Upper lobe of left lung (tissue), 6 donors: ENCODE data around the gene ATP10A. TPM values are rescaled to one million over a fixed set of nuclear protein-coding genes. Genes with fewer than 3 reads are reported as not detected.

Source experiments
- ATAC-seq, 2 donors: fragments of 200-7000 bp; cut with Tn5 transposase; one replicate each; pipeline ENCODE4 v1.9.1; 2022; ENCODE audit warnings: mild to moderate bottlenecking in 2 of 2, moderate library complexity in 2 of 2; ENCODE audit not compliant: low FRiP score in 2 of 2
- DNase-seq, 2 donors: peaks; one replicate each; pipeline ENCODE4 v3.0.0-alpha.2; 2019 to 2020
- H3K27ac ChIP-seq, 4 donors: fragments of 200-600 bp; sonication (generic); one replicate each; pipeline ENCODE4 v1.5.1; 2016 to 2019
- H3K27me3 ChIP-seq, 4 donors: fragments of 200-600 bp; sonication (generic); one replicate each; pipeline ENCODE4 v1.5.1; 2017 to 2019
- H3K36me3 ChIP-seq, 4 donors: fragments of 200-600 bp; sonication (generic); one replicate each; pipeline ENCODE4 v1.5.1; 2016 to 2019
- H3K4me1 ChIP-seq, 4 donors: fragments of 200-600 bp; sonication (generic); one replicate each; pipeline ENCODE4 v1.5.1; 2018 to 2019
- H3K4me3 ChIP-seq, 4 donors: fragments of 200-600 bp; sonication (generic); one replicate each; pipeline ENCODE4 v1.5.1; 2017 to 2019; ENCODE audit warnings: mild to moderate bottlenecking in 2 of 4, moderate library complexity in 1 of 4
- H3K9me3 ChIP-seq, 4 donors: fragments of 200-600 bp; sonication (generic); one replicate each; pipeline ENCODE4 v1.5.1; 2018 to 2019
- EP300 ChIP-seq, 4 donors: sonication (generic); formaldehyde crosslinking; IDR thresholded peaks; one replicate each; pipeline ENCODE4 v1.5.1; 2017; ENCODE audit warnings: antibody characterized with exemption in 4 of 4, control low read depth in 2 of 4
- POLR2A ChIP-seq, 4 donors: fragments of 450-650 bp; IDR thresholded peaks; one replicate each; pipeline ENCODE4 v1.5.1; 2016 to 2017; ENCODE audit warnings: antibody characterized with exemption in 4 of 4, mild to moderate bottlenecking in 2 of 4
- POLR2AphosphoS5 ChIP-seq, 2 donors: sonication (generic); formaldehyde crosslinking; IDR thresholded peaks; one replicate each; pipeline ENCODE4 v1.5.1; 2017; ENCODE audit warnings: antibody characterized with exemption in 2 of 2
- WGBS, 2 donors: methylation state at CpG; one replicate each; pipeline ENCODE4 v1.1.5; 2017 to 2018; 5-methylcytosine and 5-hydroxymethylcytosine counted together
- total RNA-seq, 6 donors: library from RNA; depleted of rRNA in 4 of 6; stranded (reverse); fragments of >200 nt in 4 of 6; gene quantifications; one replicate each; pipeline versions ENCODE4 v1.1.0 to v1.2.1, GENCODE V29; 2016 to 2021
- TF ChIP-seq, protein P1 (sequence below), 6 experiments: fragments of 450-650 bp in 4 of 6; fragments of 200-600 bp in 2 of 6; sonication (generic) in 2 of 6; IDR thresholded peaks; one replicate each; pipeline ENCODE4 v1.5.1; 2016 to 2019; ENCODE audit warnings: antibody characterized with exemption in 6 of 6
- donor health status: DM: no; HTN: no; CAD: no; lungs with moderate emphysema.
- donor health status: DM: no; HTN: yes; CAD: no; lungs with severe emphysema.

ATP10A gene
- total RNA-seq, 6 donors from 2014 or later = 17.8 to 62.4 (median 32.3) TPM

DNA sequence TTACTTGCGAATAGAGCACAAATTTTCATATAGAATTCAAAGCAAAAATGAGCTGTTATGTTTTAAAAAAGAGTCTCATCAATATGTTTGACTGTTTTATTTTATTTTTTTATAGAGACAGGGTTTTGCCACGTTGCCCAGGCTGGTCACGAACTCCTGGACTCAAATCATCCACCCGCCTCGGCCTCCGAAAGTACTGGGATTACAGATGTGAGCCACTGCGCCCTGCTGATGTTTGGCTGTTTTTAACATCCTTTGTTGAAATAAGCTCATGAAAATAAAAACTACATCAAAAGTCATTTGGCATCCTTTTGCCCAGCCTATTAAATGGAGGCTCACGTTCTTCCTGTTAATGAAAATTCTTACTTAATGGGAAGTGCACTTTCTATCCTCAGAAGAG lies 154.7 kb downstream of the ATP10A start:
- ATAC-seq (no peak), DNase-seq (no peak)
- TF ChIP-seq EP300 (IDR thresholded peaks at IDR 0.05) (no peak), POLR2AphosphoS5 (IDR thresholded peaks at IDR 0.05) (no peak), POLR2A (IDR thresholded peaks at IDR 0.05) (no peak)
- TF ChIP-seq, protein P1, sequence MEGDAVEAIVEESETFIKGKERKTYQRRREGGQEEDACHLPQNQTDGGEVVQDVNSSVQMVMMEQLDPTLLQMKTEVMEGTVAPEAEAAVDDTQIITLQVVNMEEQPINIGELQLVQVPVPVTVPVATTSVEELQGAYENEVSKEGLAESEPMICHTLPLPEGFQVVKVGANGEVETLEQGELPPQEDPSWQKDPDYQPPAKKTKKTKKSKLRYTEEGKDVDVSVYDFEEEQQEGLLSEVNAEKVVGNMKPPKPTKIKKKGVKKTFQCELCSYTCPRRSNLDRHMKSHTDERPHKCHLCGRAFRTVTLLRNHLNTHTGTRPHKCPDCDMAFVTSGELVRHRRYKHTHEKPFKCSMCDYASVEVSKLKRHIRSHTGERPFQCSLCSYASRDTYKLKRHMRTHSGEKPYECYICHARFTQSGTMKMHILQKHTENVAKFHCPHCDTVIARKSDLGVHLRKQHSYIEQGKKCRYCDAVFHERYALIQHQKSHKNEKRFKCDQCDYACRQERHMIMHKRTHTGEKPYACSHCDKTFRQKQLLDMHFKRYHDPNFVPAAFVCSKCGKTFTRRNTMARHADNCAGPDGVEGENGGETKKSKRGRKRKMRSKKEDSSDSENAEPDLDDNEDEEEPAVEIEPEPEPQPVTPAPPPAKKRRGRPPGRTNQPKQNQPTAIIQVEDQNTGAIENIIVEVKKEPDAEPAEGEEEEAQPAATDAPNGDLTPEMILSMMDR (IDR thresholded peaks at IDR 0.05) = no peak
- Histone ChIP-seq H3K27me3 (no peaks in the 10 kb centered on the region), H3K4me1 (no peaks in the 10 kb centered on the region), H3K36me3 (peaks cover 0 to 3% (median 0%) of the 10 kb centered on the region in 4 donors), H3K27ac (no peak overlapping the region), H3K4me3 (no peak overlapping the region), H3K9me3 (no peaks in the 10 kb centered on the region)
- 91 to 93% methylated on average over 8 of the region's 8 CpGs for WGBS, 2 donors

DNA sequence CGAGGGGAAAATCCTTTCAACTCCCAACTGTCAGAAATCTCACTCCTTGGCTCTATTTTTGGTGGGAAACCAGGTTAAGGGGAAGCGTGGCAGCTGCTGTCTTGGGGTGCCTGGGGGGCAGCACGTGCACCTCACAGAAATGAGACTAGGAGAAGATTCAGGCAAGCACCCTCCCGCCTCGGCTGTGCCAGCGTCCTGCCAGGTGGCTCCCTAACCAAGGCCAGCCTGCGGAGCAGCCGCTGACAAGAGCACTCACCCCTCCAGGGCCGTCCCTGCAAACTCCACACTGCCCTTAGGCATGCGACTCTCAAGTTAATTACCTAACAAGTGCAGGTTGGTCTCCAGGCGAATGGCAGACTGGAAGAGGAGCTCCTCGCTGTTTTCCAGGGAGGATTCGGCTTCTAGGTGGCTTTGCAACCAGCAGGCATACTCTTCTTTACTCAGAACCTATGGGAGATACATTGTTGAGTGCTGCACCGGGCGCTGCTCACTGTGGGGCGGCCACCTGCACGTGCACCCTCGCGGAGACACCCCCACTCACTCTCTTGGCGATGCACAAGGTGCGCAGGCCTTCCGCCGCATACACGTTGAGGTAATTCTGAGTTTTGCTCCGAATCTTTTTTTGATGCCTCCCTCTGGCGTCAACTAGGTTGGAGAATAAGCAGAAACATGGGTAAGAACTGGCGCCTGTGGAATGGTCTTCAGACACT lies 155.3 kb downstream of the ATP10A start:
- ATAC-seq (no peak), DNase-seq (peak in 1 of 2 donors; percentile 54)
- TF ChIP-seq POLR2A (IDR thresholded peaks at IDR 0.05) = no peak

DNA sequence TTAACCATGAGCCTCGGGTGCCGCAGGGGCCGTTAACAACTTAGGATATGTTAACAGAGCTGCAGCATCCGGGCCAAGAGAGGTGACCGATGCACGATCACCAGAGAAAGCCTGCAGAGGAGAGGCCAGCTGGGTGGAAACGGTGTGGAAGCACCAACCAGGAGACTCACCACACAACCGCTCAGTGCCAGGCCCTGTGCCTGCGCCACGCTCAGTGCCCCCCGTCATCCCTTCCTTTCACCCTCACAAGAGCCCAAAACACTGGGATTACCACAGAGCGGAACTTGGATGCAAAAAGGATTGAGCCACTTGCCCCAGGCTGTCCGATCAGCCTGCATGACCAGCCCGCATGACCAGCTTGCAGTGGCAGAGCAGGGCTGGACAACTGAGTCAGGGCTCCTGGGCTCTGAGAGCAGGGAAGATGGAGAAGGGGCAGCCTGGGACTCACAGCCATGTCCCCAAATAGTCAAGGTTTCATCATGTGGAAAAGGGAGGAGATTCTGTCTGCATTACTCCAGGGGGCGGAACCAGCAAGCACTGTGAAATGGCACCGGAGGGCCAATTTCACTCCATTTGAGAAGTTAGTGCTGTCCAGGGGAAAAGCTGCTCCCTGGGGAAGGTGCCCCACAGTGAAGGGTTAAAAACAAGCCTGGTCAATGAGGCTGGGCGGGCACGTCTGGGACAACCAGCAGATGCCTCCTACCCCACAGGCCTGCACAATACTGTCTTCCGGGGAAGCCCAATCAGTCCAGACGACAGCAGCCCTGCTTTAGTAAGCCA lies 156.8 kb downstream of the ATP10A start:
- DNase-seq = peak in 1 of 2 donors; percentile 61
- WGBS, 2 donors = 78 to 91% methylated on average over 20 of the region's 20 CpGs

More for the DNA sequence above, 155.3 kb downstream of the ATP10A start:
- H3K27ac ChIP-seq = no peak overlapping the region
- H3K27me3 ChIP-seq = no peaks in the 10 kb centered on the region
- H3K36me3 ChIP-seq = no peaks in the 10 kb centered on the region
- H3K4me3 ChIP-seq = no peak overlapping the region
- WGBS, 2 donors = 80 to 88% methylated on average over 26 to 27 of the region's 27 CpGs
- H3K9me3 ChIP-seq = no peaks in the 10 kb centered on the region
- no peaks in the 10 kb centered on the region for H3K4me1 ChIP-seq

DNA sequence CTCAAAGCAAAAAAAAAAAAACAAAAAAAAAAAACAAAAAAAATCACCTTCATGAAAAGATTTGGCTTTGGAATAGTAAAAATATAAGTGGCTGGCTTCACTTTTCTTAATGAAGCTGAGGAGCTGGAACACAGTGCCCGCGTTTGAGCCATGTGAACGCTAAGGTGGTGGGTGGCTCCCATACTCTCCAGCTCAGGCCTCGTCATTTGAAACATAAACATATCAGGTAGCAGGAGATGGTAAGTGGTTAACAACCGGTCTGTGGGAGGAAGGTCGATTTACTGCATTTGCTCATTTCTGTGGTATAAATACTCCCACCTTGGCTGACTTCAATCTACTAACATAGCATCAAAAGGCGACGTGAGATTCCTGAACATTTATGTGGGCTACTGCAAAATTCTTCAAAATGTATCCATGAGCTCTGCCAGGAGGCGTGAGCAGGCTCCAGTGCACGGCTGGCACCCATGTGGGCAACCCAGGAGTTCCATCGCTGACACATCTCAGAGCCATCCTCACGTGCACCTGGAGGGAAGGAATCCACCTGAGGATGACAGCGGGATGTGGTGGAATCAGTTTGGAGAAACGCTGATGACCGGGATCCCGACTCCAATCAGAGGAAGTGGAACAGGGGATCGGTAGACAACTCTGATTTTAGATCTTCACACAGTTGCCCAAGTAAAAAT lies 157.6 kb downstream of the ATP10A start:
- ATAC-seq (no peak), DNase-seq (no peak)
- TF ChIP-seq POLR2A (IDR thresholded peaks at IDR 0.05) (no peak), POLR2AphosphoS5 (IDR thresholded peaks at IDR 0.05) (no peak), EP300 (IDR thresholded peaks at IDR 0.05) (no peak)
- TF ChIP-seq, protein P1 (IDR thresholded peaks at IDR 0.05) = no peak

More for the DNA sequence above, 156.8 kb downstream of the ATP10A start:
- Histone ChIP-seq H3K9me3 (no peaks in the 10 kb centered on the region), H3K4me1 (no peaks in the 10 kb centered on the region), H3K36me3 (no peaks in the 10 kb centered on the region), H3K27ac (no peak overlapping the region), H3K27me3 (no peaks in the 10 kb centered on the region), H3K4me3 (no peak overlapping the region)
- TF ChIP-seq, protein P1 (IDR thresholded peaks at IDR 0.05) = no peak
- TF ChIP-seq POLR2A (IDR thresholded peaks at IDR 0.05) = no peak
- TF ChIP-seq POLR2AphosphoS5 (IDR thresholded peaks at IDR 0.05) = no peak
- TF ChIP-seq EP300 (IDR thresholded peaks at IDR 0.05) = no peak
- no peak for ATAC-seq

DNA sequence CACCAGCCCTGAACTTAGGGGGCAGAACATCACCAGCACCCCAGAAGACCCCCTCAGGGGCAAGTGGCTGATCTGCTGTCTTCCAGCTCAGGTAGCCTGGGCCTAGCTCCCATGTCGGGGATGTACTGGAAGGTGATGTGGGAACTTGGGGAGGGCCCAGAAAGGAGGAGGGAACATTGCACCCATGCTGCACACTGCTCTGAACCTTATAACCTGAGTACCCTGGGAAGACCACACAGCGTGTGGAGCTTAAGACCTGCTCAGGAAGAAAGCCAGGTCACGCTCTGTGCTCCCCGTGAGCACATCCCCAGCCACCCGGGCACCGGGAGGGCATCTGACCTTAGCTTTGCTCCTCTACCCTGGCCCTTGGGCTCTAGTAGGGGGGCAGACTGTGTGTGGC lies 159.4 kb downstream of the ATP10A start:
- no peak for TF ChIP-seq POLR2AphosphoS5 (IDR thresholded peaks at IDR 0.05)
- no peak for TF ChIP-seq EP300 (IDR thresholded peaks at IDR 0.05)
- TF ChIP-seq POLR2A (IDR thresholded peaks at IDR 0.05) = no peak
- TF ChIP-seq, protein P1 (IDR thresholded peaks at IDR 0.05) = no peak
- Histone ChIP-seq H3K4me3 (no peak overlapping the region), H3K27me3 (no peaks in the 10 kb centered on the region), H3K36me3 (no peaks in the 10 kb centered on the region), H3K9me3 (no peaks in the 10 kb centered on the region), H3K27ac (no peak overlapping the region), H3K4me1 (no peaks in the 10 kb centered on the region)
- 89 to 100% methylated on average over 3 to 6 of the region's 6 CpGs for WGBS, 2 donors
- no peak for ATAC-seq
- DNase-seq = peak in 1 of 2 donors; percentile 20

More for the DNA sequence above, 157.6 kb downstream of the ATP10A start:
- H3K9me3 ChIP-seq = no peaks in the 10 kb centered on the region
- H3K27me3 ChIP-seq = no peaks in the 10 kb centered on the region
- H3K4me1 ChIP-seq = no peaks in the 10 kb centered on the region
- no peak overlapping the region for H3K4me3 ChIP-seq
- H3K36me3 ChIP-seq = no peaks in the 10 kb centered on the region
- no peak overlapping the region for H3K27ac ChIP-seq
- 81 to 92% methylated on average over 17 of the region's 17 CpGs for WGBS, 2 donors
